HG03520 (cell line): Measurements from ENCODE around the gene KIF18B.

Source experiments
- ATAC-seq: cut with Tn5 transposase; IDR thresholded peaks from one replicate; pipeline ENCODE4 v1.9.1; 2021; ENCODE audit warnings: mild to moderate bottlenecking, moderate library complexity; ENCODE audit not compliant: unreplicated experiment

KIF18B gene

GRCh38 chr17:44921122-44921882, 26.3 kb downstream of the KIF18B start:
- no peak for ATAC-seq

- ATAC-seq: no peak
Observed at GRCh38 chr17:44920565-44920940, 27.0 kb downstream of the KIF18B start.

GRCh38 chr17:44919885-44920564, 27.5 kb downstream of the KIF18B start:
- no peak for ATAC-seq

- ATAC-seq: no peak
Observed at GRCh38 chr17:44919411-44919810, 28.2 kb downstream of the KIF18B start.

- ATAC-seq: no peak
Observed at GRCh38 chr17:44918006-44918405, 29.6 kb downstream of the KIF18B start.

- ATAC-seq: no peak
Observed at GRCh38 chr17:44917456-44917855, 30.1 kb downstream of the KIF18B start.

- ATAC-seq: no peak
Observed at GRCh38 chr17:44916781-44917241, 30.8 kb downstream of the KIF18B start.

- no peak for ATAC-seq
Observed at GRCh38 chr17:44915862-44916780, 31.5 kb downstream of the KIF18B start.

- ATAC-seq: no peak
Observed at GRCh38 chr17:44915321-44915726, 32.2 kb downstream of the KIF18B start, which contains the start of gene GFAP. Gene GFAP, minus strand, starts transcription at chr17:44915500. Its CDS starts 14 bp downstream, at chr17:44915486.

GRCh38 chr17:44914698-44915271, 32.8 kb downstream of the KIF18B start:
- ATAC-seq: no peak

- no peak for ATAC-seq
Observed at GRCh38 chr17:44914148-44914547, 33.4 kb downstream of the KIF18B start.

GRCh38 chr17:44913676-44914075, 33.9 kb downstream of the KIF18B start:
- no peak for ATAC-seq

GRCh38 chr17:44912763-44913544, 34.6 kb downstream of the KIF18B start:
- ATAC-seq: no peak

GRCh38 chr17:44911133-44912001, 36.2 kb downstream of the KIF18B start:
- ATAC-seq: no peak

GRCh38 chr17:44910231-44911106, 37.1 kb downstream of the KIF18B start:
- ATAC-seq: no peak

GRCh38 chr17:44909681-44910144, 37.9 kb downstream of the KIF18B start:
- ATAC-seq: no peak

GRCh38 chr17:44908761-44909326, 38.7 kb downstream of the KIF18B start:
- no peak for ATAC-seq
